ENCODE data around the gene KCTD5.
"Not testable (repeated sequence)": the region's sequence is repeated elsewhere in the genome, so short reads cannot be mapped to it uniquely, and the experiment has no call there.

KCTD5 gene

DNA sequence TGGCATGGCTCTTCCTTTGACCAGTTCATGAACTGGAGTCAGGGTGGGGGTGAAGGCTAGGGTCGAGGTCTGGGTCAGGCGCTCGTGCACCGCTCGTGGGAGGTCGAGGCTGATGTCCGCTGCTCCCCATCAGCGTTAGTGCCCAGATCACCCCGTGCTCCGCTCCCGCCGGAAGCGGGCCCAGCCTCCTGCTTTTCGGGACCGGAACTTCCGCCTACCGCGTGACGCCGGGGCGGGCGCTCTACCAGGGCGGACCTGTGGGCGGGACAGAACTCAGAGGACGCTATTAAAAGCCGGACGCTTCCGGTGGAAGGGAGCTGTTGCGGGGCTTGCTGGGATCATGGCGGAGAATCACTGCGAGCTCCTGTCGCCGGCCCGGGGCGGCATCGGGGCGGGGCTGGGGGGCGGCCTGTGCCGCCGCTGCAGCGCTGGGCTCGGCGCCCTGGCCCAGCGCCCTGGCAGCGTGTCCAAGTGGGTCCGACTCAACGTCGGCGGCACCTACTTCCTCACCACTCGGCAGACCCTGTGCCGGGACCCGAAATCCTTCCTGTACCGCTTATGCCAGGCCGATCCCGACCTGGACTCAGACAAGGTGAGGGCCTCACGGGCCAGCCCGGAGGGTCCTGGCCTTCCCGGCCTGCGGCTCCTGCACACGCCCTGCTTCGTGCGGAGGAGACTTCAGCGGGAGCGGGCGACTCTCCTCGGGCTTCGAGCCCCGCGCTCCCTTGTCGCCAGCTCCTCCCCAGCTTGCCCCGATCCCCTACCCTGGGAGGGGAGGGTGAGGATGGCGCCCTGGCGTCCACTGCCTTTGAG lies at the start of gene KCTD5:
Gene KCTD5, plus strand, starts transcription at position 315 of the 813 bp plus-strand sequence. Its CDS starts 26 bp downstream, at position 341.
- peak; percentile 93 for DNase-seq

- DNase-seq: not testable (repeated sequence)
These were observed 43.1 kb upstream of the KCTD5 start for GRCh38 chr16:2639071-2639721.

- not testable (repeated sequence) for DNase-seq
These were observed 42.6 kb upstream of the KCTD5 start for GRCh38 chr16:2639722-2640072.

- not testable (repeated sequence) for DNase-seq
These were observed 39.8 kb upstream of the KCTD5 start for GRCh38 chr16:2642561-2642960.

DNA sequence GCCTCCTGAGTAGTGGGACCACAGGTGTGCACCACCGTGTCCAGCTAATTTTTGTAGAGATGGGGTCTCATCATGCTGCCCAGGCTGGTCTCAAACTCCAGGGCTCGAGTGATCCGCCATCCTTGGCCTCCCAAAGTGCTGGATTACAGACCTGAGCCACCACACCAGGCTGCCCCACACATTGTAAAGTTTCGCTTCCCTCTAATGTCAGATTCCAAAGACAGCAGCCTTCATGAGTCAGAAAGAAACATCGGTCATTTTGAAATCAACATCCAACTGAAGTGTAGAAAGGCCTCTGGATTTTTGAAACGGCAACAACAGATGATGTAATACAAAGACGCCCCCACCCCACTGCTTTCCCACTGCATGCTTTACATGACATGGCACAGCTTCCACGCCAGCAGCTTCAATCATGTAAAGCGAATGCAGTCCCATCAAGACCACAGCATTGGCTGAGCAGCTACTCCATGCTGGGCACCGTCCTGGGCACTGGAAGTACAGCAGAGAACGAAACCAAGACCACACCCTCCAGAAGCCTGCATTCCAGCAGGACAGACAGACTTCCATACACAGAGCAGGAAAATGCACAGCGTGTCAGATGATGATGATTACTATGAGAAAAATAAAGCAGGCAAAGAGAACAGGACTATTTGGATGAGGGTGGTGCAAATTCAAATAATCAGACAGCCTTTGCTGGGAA lies 37.4 kb upstream of the KCTD5 start:
- DNase-seq: not testable (repeated sequence)

DNA sequence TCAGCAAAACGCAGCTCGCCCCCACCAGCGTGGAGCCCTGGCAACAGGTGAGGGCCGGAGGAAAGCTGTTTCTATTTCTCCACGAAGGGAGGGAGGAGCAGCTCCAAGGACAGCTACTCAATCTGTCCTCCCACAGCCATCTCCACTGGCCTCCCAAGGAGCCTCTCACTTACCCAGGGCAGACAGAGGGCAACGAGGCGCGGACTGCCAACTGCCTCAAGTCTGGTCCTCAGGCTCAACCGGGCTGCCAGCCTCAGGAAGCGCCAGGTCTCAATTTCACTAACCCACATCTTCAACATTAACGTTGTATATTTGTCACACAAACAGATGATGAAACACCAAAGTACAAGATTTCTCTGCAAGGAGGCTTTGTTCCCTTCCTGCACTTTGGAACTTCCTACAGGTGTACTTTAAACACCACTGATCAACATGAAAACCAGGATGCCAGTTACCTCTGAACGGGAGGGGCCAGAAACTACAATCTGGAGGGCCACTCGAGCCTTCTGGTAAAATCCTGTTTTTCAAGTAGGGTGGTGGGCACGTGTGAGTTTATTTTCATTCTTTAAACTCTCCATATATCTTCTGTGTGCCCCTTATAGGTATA lies 31.0 kb upstream of the KCTD5 start:
- not testable (repeated sequence) for DNase-seq

- DNase-seq: not testable (repeated sequence)
These were observed 28.4 kb upstream of the KCTD5 start for GRCh38 chr16:2653915-2654314.

DNA sequence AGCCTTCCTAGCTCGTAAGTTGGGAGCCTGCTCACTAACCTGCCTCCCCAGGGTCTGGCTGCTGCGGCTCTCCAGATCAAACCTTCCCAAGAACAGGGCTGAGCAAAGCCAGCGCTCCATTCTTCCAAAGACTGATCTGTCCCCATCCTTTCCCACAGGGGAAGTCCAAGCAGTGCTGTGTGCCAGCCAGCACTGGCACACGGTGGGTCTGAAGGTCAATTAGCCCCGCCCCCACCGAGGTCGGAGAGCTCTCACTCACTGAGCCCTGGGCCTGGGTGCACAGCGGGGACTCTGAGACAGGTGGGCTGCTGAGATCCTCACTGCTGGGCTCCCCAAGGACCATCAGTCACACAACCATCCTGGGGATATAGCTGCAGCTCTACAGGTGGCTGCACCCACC lies 27.4 kb upstream of the KCTD5 start:
- DNase-seq: not testable (repeated sequence)

- DNase-seq: no peak
These were observed 25.3 kb upstream of the KCTD5 start for GRCh38 chr16:2656985-2657384.

- DNase-seq: not testable (repeated sequence)
These were observed 24.5 kb upstream of the KCTD5 start for GRCh38 chr16:2657803-2658202.

- not testable (repeated sequence) for DNase-seq
These were observed 22.8 kb upstream of the KCTD5 start for GRCh38 chr16:2659560-2659959.

DNA sequence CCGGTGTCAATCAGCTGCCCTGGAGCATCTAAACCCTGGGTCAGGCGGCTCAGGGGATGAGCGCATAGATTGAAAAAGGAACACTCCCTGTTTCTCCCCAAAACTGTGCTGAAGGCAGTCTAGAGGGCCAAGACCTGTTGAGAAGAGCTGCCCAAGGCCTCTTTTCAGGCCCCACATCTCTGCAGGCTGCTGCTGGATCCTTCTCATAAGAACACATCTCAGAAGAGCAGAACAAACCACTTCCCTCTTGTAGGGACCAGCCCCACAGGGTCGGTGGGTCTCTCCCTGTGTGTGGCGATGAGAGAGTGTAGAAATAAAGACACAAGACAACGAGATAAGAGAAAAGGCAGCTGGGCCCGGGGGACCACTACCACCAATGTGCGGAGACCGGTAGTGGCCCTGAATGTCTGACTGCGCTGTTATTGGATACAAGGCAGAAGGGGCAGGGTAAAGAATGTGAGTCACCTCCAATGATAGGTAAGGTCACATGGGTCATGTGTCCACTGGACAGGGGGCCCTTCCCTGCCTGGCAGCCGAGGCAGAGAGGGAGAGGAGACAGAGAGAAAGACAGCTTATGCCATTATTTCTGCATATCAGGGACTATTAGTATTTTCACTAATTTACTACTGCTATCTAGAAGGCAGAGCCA lies 22.2 kb upstream of the KCTD5 start:
- not testable (repeated sequence) for DNase-seq

DNA sequence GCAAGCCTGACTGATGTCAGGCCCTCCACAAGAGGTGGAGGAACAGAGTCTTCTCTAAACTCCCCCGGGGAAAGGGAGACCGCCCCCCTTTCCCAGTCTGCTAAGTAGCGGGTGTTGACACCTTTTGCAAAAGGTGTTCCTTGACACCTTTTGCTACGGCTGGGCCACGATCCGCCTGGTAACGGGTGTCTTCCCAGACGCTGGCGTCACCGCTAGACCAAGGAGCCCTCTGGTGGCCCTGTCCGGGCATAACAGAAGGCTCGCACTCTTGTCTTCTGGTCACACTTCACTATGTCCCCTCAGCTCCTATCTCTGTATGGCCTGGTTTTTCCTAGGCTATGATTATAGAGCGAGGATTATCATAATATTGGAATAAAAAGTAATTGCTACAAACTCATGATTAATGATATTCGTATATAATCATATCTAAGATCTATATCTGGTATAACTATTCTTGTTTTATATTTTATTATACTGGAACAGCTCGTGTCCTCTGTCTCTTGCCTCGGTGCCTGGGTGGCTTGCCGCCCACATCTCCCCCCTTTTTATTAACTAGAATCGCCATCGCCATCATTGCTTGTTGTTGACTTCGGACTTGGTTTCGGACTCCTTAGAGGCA lies 21.5 kb upstream of the KCTD5 start:
- not testable (repeated sequence) for DNase-seq

DNA sequence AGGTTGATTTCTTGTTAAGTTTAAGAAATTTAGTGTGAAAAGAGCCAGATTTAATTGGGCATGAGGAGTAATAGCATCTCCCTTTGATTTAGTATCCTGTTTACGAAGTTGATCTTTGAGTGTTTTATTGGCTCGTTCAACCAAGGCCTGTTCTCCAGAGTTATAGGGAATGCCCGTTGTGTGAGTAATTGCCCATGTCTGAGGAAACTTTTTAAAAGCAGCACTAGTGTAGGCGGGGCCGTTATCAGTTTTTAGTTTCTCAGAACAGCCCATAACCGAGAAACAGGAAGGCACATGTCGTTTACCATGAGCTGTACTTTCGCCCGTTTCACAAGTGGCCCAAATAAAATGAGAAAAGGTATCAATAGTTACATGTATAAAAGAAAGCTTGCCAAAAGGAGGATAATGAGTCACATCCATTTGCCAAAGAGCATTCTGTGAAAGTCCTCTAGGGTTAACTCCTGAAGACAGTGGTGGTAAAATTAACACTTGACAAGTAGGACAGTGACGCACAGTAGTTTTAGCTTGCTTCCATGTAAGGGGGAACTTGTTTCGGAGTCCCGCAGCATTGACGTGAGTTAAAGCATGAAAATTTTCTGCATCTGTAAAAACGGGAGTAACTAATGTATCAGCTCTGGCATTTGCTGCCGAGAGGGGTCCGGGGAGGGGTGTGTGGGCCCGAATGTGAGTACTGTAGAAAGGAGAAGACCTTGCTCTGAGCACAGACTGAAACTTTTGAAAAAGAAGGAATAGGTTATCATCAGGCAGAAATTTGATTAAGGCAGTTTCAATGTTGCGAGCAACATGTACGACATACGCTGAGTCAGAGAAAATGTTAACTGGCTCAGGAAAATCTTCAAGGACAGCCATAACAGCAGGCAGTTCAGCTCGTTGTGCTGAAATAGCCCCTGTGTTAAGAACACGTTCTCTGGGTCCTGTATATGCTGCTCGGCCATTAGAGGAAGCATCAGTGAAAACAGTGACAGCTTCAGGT lies 18.5 kb upstream of the KCTD5 start:
- DNase-seq: peak; percentile 71

- DNase-seq: no peak
These were observed 17.7 kb upstream of the KCTD5 start for GRCh38 chr16:2664574-2664982.

DNA sequence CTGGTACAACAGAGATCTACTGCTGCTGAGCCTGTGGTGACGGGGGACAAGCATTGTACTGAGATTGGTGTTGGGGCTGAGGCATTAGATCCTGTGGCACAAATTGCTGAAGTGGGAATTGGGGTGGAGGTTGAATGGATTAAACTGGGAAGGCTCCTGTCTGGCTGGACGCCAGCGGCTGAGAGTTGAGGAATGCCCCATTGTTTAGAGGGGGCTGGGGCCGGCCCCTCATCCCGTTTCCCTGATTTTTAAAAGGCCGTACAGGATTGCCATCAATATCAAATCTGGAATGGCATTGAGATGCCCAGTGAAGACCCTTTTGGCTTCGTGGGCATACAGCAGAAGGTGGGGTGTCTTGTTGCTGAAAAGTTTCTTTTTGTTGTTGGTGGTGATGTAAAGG lies 15.7 kb upstream of the KCTD5 start:
- not testable (repeated sequence) for DNase-seq

DNA sequence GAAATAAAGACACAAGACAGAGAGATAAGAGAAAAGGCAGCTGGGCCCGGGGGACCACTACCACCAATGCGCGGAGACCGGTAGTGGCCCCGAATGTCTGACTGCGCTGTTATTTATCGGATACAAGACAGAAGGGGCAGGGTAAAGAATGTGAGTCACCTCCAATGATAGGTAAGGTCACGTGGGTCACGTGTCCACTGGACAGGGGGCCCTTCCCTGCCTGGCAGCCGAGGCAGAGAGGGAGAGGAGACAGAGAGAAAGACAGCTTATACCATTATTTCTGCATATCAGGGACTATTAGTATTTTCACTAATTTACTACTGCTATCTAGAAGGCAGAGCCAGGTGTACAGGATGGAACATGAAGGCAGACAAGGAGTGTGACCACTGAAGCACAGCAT lies 12.7 kb upstream of the KCTD5 start:
- not testable (repeated sequence) for DNase-seq

DNA sequence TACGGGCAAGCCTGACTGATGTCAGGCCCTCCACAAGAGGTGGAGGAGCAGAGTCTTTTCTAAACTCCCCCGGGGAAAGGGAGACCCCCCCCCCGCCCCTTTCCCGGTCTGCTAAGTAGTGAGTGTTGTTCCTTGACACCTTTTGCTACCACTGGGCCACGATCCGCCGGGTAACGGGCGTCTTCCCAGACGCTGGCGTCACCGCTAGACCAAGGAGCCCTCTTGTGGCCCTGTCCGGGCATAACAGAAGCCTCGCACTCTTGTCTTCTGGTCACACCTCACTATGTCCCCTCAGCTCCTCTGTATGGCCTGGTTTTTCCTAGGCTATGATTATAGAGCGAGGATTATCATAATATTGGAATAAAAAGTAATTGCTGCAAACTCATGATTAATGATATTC lies 12.3 kb upstream of the KCTD5 start:
- DNase-seq: peak; percentile 30

GRCh38 chr16:2671193-2671592 lies 11.1 kb upstream of the KCTD5 start:
- DNase-seq: not testable (repeated sequence)

GRCh38 chr16:2671741-2672140 lies 10.6 kb upstream of the KCTD5 start:
- no peak for DNase-seq
